HG02610 (cell line): ENCODE measurements around the gene SMURF1.
A peak's percentile ranks its signal among the peaks of the same experiment; 100 is the strongest.

Source experiments
- ATAC-seq: cut with Tn5 transposase; IDR thresholded peaks from one replicate; pipeline ENCODE4 v1.9.1; 2021; ENCODE audit warnings: mild to moderate bottlenecking, moderate library complexity; ENCODE audit not compliant: unreplicated experiment

SMURF1 gene

GRCh38 chr7:99098286-99098823 is 45.6 kb downstream of the SMURF1 start:
- no peak for ATAC-seq

DNA sequence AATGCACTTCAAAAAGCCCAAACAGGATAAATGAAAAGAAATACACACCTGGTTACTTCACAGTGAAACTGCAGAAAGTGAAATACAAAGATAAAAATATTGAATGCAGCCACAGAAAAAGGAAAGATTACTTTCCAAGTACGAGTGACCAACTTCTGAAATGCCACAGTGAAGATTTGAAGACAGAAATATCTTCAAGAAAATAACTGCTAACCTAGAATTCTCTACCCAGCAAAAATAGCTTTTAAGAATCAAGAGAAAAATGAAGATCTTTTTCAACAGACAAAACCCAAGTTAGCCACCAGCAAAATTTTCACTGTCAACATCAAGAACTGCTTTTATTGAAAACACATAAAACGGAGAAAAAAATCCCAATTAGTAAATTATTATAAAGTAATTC is 46.2 kb downstream of the SMURF1 start:
- no peak for ATAC-seq

DNA sequence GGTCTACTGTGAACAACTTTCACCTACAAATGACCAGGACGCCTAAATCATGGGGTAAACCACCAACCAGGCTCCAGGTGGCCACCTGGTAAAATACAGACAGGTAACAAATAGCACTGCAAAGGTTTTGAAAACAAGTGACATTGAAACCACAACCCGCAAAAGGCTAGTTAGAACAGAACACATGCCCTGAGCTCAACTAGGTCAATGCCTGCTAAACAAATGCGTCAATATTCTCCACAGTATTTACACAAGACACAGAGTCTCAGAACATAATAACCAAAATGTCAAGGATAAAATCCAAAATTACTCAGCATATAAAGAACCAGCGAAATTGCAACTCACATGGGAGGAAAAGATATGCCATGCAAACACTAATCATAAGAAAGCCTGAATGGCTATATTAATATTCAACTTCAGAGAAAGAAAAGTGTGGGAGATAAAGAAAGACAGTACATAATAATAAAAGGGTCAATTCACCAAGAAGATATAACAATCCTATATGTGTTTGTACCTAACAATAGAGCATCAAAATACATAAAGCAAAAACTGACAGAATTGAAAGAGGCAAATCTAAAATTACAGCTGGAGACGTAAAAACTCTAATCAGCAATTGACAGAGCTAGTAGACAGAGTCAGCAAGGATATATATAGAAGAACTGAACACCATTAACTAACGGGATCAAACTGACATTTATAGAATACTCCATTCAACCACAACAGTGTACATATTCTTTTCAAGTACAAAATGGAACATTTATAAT is 47.6 kb downstream of the SMURF1 start:
- no peak for ATAC-seq

DNA sequence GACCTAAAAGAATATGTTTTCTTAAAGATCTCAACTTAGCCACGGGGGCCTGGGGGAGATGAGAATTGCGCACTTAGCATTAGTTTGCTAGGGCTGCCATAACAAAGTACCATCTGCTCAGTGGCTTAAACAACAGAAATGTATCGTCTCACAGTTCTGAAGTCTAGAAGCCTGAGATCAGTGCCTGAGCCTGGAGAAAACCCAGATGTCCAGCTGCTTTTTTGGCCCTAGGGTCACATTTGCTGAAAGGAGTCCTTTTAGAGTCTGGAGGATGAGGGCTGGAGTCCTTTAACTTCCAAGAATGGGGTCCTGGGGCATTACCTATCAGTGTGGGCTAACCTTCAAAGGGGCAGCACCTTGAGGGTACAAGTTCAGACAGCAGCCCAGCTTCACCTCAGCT is 48.2 kb downstream of the SMURF1 start:
- no peak for ATAC-seq

DNA sequence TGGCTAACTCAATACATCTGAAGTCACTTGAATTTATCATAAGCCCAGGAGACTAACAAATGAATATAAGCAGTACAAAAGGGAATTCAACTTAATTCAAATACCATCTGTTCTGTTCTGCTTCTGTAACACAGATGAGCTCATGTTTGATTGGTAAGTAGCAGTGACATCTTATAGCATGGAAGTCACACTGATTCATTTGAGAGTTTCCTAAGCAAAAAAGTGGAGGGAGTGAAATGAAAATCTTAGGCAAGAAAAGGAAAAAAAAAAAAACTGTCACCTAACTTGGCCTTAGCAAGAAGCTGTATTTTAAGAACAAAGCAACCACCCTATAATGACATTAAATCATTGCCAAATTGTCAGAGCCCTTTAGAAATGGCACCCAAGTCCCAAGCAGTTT is 49.5 kb downstream of the SMURF1 start:
- ATAC-seq = no peak

DNA sequence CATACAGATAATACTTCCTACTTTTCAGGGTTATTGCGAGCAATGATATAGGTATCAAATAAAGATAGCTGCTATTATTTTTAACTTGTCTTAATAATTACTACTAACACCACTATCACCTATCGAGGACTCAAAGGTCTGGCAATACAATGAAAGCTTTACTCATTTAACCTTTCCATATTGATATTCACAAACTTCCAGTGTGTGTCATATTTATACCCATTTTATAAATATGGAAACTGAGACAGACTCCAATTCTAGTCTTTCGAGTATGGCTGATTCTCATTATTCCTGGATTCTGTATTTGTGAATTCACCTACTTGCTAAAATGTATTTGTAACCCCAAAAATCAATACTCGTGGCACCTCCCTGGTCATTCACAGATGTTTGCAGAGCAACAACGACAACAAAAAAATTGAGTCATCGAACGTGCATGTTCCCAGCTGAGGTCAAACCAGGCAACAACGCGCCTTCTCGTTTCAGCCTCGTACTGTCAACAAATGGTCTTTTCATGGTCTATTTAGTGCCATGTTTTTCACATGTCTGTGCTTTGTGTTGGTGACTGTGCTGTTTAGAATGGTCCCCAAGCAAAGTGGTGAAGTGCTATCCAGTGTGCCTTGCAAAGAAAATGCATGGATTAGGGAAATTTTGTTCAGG is 51.7 kb downstream of the SMURF1 start:
- ATAC-seq = no peak

- ATAC-seq = no peak
Measured at GRCh38 chr7:99090771-99091542, 53.0 kb downstream of the SMURF1 start.

GRCh38 chr7:99089914-99090629 is 53.8 kb downstream of the SMURF1 start:
- ATAC-seq = no peak

GRCh38 chr7:99086944-99087343 is 57.0 kb downstream of the SMURF1 start:
- no peak for ATAC-seq

- no peak for ATAC-seq
Measured at GRCh38 chr7:99086532-99086931, 57.4 kb downstream of the SMURF1 start.

DNA sequence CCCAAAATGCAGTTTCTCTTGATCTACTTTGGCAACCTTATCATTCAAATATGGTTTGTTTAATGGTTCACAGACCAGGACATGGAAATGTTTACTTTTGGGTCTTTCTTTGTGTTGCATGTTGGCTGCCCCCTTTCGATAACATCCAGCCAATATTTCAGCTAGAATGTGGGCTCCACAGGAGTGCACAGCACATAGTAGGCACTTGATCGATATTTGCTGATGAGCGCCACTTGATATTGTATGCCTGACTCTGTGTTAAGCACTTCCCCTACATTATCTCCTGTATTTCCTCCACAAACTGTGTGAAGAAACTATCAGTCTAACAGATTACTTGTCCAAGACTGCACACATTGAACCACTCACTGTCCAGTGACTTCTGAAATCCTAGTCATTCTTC is 60.2 kb downstream of the SMURF1 start:
- no peak for ATAC-seq

GRCh38 chr7:99083068-99083651 is 60.7 kb downstream of the SMURF1 start:
- ATAC-seq = no peak

GRCh38 chr7:99080679-99081078 is 63.2 kb downstream of the SMURF1 start:
- ATAC-seq = no peak

GRCh38 chr7:99079104-99079503 is 64.8 kb downstream of the SMURF1 start:
- peak; percentile 65 for ATAC-seq

DNA sequence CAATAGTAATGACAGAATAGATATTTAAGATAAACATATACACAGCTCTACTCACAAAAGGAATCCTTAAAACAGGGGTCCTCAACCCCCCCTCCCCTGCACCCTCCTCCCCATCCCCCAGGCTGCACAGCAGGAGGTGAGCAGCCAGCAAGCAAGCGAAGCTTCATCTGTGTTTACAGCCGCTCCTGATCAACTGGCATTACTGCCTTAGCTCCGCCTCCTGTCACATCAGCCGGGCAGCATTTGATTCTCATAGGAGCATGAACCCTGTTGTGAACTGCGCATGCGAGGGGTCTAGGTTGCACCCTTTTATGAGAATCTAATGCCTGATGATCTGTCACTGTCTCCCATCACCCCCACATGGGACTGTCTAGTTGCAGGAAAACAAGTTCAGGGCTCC is 65.5 kb downstream of the SMURF1 start:
- ATAC-seq = no peak

DNA sequence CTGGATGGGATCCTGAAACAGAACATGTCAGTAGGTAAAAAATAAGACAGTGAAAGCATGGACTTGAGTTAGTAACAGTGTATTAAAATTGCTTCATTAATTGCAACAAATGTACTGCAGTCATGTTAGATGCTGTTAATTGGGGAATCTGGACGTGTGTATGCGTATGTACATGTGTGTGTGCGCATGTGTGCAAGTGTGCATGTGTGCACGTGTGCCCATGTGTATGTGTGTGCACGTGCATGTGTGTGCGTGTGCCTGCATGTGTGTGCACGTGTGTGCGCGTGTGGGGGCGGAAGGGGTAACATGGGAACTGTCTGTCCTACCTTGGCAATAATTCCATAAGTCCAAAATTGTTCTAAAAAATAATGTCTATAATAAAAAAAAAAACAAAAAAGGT is 67.3 kb downstream of the SMURF1 start:
- no peak for ATAC-seq

GRCh38 chr7:99073839-99074446 is 70.0 kb downstream of the SMURF1 start:
- ATAC-seq = no peak

DNA sequence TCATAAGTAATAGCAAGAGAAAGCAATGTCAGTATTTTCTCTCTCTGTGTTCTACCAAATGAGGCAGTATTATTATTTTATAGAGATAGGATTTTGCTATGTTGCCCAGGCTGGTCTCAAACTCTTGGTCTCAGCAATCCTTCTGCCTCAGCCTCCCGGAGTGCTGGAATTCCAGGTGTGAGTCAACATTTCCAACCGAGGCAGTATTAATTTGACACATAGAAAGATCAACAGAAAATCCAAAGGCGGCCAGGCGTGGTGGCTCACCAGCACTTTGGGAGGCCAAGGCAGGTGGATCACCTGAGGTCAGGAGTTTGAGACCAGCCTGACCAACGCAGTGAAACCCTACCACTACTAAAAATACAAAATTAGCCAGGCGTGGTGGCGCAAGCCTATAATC is 71.8 kb downstream of the SMURF1 start:
- no peak for ATAC-seq

GRCh38 chr7:99070361-99070760 is 73.5 kb downstream of the SMURF1 start:
- ATAC-seq = no peak
